CD4-positive, alpha-beta T cell treated with Interleukin-15 for 4 hours (primary cell): Measurements from ENCODE around the gene LMTK2.

Source experiments
- DNase-seq: peaks from one replicate; pipeline ENCODE4 v3.0.0-alpha.2; 2020; ENCODE audit warnings: low spot score

Gene LMTK2

GRCh38 chr7:98175260-98175940 lies 68.7 kb downstream of the LMTK2 start:
- no peak for DNase-seq

GRCh38 chr7:98177553-98177952 lies 70.9 kb downstream of the LMTK2 start:
- no peak for DNase-seq

GRCh38 chr7:98178321-98178720 lies 71.7 kb downstream of the LMTK2 start:
- no peak for DNase-seq

GRCh38 chr7:98178762-98179490 lies 72.3 kb downstream of the LMTK2 start:
- DNase-seq = no peak

- DNase-seq = no peak
These were observed 74.1 kb downstream of the LMTK2 start for GRCh38 chr7:98180751-98181150.

- no peak for DNase-seq
These were observed 78.4 kb downstream of the LMTK2 start for GRCh38 chr7:98185101-98185500.

- no peak for DNase-seq
These were observed 79.9 kb downstream of the LMTK2 start for GRCh38 chr7:98186452-98187137.

- DNase-seq = no peak
These were observed 80.5 kb downstream of the LMTK2 start for GRCh38 chr7:98187138-98187502.

GRCh38 chr7:98189559-98189958 lies 82.9 kb downstream of the LMTK2 start:
- DNase-seq = no peak

- DNase-seq = no peak
These were observed 85.2 kb downstream of the LMTK2 start for GRCh38 chr7:98191668-98192431.

- no peak for DNase-seq
These were observed 86.3 kb downstream of the LMTK2 start for GRCh38 chr7:98192781-98193457.

GRCh38 chr7:98193474-98194180 lies 87.0 kb downstream of the LMTK2 start:
- no peak for DNase-seq

- no peak for DNase-seq
These were observed 87.5 kb downstream of the LMTK2 start for GRCh38 chr7:98194186-98194585.

- no peak for DNase-seq
These were observed 88.2 kb downstream of the LMTK2 start for GRCh38 chr7:98194672-98195457.

- no peak for DNase-seq
These were observed 90.3 kb downstream of the LMTK2 start for GRCh38 chr7:98196706-98197605.

GRCh38 chr7:98199131-98199530 lies 92.5 kb downstream of the LMTK2 start:
- DNase-seq = no peak

GRCh38 chr7:98200364-98200763 lies 93.7 kb downstream of the LMTK2 start:
- no peak for DNase-seq

- peak; percentile 58 for DNase-seq
These were observed 95.9 kb downstream of the LMTK2 start for GRCh38 chr7:98202367-98203195.
